ENCODE measurements around the gene RBM28. TPM values are rescaled to one million over a fixed set of nuclear protein-coding genes. Genes with fewer than 3 reads are reported as not detected.

RBM28 gene
- total RNA-seq, 1 experiment from 2014 or later, result 70.0 TPM

DNA sequence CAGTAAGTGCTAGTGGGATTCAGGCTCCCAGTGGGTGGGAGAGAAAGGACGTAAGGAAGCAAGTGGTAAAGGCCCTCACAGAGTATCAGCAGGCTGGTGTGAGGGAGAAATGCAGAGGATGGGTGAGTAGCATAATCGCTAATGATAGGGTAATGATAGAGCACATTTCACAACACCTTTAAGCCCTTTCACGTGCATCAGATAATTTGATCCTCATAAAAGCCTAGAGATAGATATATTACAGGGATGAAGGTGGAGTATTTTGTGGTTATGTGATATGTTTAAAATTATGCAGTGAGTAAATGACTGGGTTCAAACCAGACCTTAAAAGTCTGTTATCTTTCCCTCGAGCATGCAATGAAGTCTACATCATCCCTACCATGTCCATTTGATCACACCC lies 92.4 kb downstream of the RBM28 start:
- H2BK20ac ChIP-seq (ENCODE audit: low read depth, low read length, poor library complexity, severe bottlenecking), result no peak overlapping the region
- H3K14ac ChIP-seq (ENCODE audit: insufficient read depth, low read length), result no peak overlapping the region; the same call in 1 of the 2 replicates
- Mint-ChIP-seq H3K4me1 (peaks cover 5 to 9% of the 10 kb centered on the region in 2 experiments), H3K36me3 (ENCODE audit: insufficient read depth in 1 of 3, low read depth in 3 of 3) (peaks cover 0 to 6% (median 0%) of the 10 kb centered on the region in 3 experiments; a peak in 2 of 7 replicates), H3K4me3 (no peak overlapping the region), H3K27ac (no peak overlapping the region), H3K27me3 (ENCODE audit: low read depth) (peaks cover 24% of the 10 kb centered on the region), H3K9me3 (peaks cover 0 to 3% of the 10 kb centered on the region in 2 experiments; a peak in 3 of 5 replicates)
- no peak overlapping the region for H2BK5ac ChIP-seq (ENCODE audit: insufficient read length, low read length)
- no peak overlapping the region for H2AK5ac ChIP-seq (ENCODE audit: insufficient read length, low read length)
- DNase-seq, result no peak
- TF ChIP-seq, protein P1, sequence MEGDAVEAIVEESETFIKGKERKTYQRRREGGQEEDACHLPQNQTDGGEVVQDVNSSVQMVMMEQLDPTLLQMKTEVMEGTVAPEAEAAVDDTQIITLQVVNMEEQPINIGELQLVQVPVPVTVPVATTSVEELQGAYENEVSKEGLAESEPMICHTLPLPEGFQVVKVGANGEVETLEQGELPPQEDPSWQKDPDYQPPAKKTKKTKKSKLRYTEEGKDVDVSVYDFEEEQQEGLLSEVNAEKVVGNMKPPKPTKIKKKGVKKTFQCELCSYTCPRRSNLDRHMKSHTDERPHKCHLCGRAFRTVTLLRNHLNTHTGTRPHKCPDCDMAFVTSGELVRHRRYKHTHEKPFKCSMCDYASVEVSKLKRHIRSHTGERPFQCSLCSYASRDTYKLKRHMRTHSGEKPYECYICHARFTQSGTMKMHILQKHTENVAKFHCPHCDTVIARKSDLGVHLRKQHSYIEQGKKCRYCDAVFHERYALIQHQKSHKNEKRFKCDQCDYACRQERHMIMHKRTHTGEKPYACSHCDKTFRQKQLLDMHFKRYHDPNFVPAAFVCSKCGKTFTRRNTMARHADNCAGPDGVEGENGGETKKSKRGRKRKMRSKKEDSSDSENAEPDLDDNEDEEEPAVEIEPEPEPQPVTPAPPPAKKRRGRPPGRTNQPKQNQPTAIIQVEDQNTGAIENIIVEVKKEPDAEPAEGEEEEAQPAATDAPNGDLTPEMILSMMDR (conservative IDR thresholded peaks at IDR 0.05), result no peak
- no peak overlapping the region for H3K9ac ChIP-seq (ENCODE audit: extremely low read depth, insufficient read length, low read length)
- no peaks in the 10 kb centered on the region for H3K4me1 ChIP-seq (ENCODE audit: insufficient read depth, low read length)
- H4K91ac ChIP-seq (ENCODE audit: insufficient read length, low read depth, low read length), result no peak overlapping the region
- no peak overlapping the region for H3K4ac ChIP-seq (ENCODE audit: low read depth, low read length)
- no peaks in the 10 kb centered on the region for H3K27me3 ChIP-seq (ENCODE audit: insufficient read depth, low read length)
- no peaks in the 10 kb centered on the region for H3K79me1 ChIP-seq (ENCODE audit: insufficient read depth, low read depth, low read length, poor library complexity, severe bottlenecking)
- no peak overlapping the region for H3K27ac ChIP-seq (ENCODE audit: insufficient read length, low read depth, low read length)
- H3K23ac ChIP-seq (ENCODE audit: insufficient read length, low read depth, low read length), result no peak overlapping the region
- no peaks in the 10 kb centered on the region for H3K79me2 ChIP-seq (ENCODE audit: insufficient read depth, low read length)
- no peak overlapping the region for H3K4me2 ChIP-seq (ENCODE audit: insufficient read depth, insufficient read length, low read length)
- no peak overlapping the region for H2BK15ac ChIP-seq (ENCODE audit: low read depth, low read length)
- H4K5ac ChIP-seq (ENCODE audit: insufficient read length, low read depth, low read length), result no peak overlapping the region
- H4K8ac ChIP-seq (replicated peaks; ENCODE audit: insufficient read length, low read depth, low read length), result no peak overlapping the region
- no peak overlapping the region for H3T11ph ChIP-seq (ENCODE audit: low read length)
- no peaks in the 10 kb centered on the region for H3K23me2 ChIP-seq (ENCODE audit: insufficient read length, low read depth, low read length, poor library complexity, severe bottlenecking)
- no peak overlapping the region for H3K18ac ChIP-seq (ENCODE audit: insufficient read length, low read depth, low read length)
- H2AFZ ChIP-seq (ENCODE audit: low read length), result no peak overlapping the region
- no CpG with 5 or more reads among the region's 4 CpGs for WGBS (ENCODE audit: extremely low coverage, insufficient read length, low lambda C conversion rate)
- no peak overlapping the region for H2BK120ac ChIP-seq (ENCODE audit: low read depth, low read length, poor library complexity, severe bottlenecking)
- H3K9me3 ChIP-seq (ENCODE audit: control insufficient read depth, low read depth, low read length), result no peaks in the 10 kb centered on the region
- H4K20me1 ChIP-seq (ENCODE audit: control insufficient read depth, insufficient read depth, insufficient read length), result no peaks in the 10 kb centered on the region
- H3K56ac ChIP-seq (ENCODE audit: insufficient read length, low read depth, low read length), result no peak overlapping the region
- H2BK12ac ChIP-seq (ENCODE audit: insufficient read length, low read depth, low read length), result no peak overlapping the region

Other genes with a start within 250 kb of the RBM28 start
- not detected in 2 replicates for gene LEP, start 102.6 kb downstream of the RBM28 start, total RNA-seq (2021)
- 0.15 and 0.24 TPM in 2 replicates for gene PRRT4, start 17.8 kb upstream of the RBM28 start, total RNA-seq (2021)
- 32.7 and 35.2 TPM in 2 replicates for gene IMPDH1, start 66.1 kb upstream of the RBM28 start, total RNA-seq (2021)
- 23.1 and 23.3 TPM in 2 replicates for gene HILPDA, start 112.0 kb upstream of the RBM28 start, total RNA-seq (2021)
- 44.3 and 49.6 TPM in 2 replicates for gene METTL2B, start 132.8 kb upstream of the RBM28 start, total RNA-seq (2021)